Transverse colon (tissue), 4 donors: ENCODE data around the gene SLC24A3. TPM values are rescaled to one million over a fixed set of nuclear protein-coding genes. Genes with fewer than 3 reads are reported as not detected.

Experiments used
- DNase-seq: peaks from one replicate; pipeline ENCODE4 v3.0.0-alpha.2; 2019
- H3K27ac ChIP-seq, 4 donors: fragments of 200-600 bp; sonication (generic); 2 replicates each; pipeline ENCODE4 v1.5.1; 2016 to 2018; ENCODE audit warnings: inconsistent platforms in 4 of 4
- H3K27me3 ChIP-seq: fragments of 200-600 bp; sonication (generic); 2 replicates; pipeline ENCODE4 v1.5.1; 2017; ENCODE audit warnings: inconsistent platforms
- H3K36me3 ChIP-seq, 4 donors: fragments of 200-600 bp; sonication (generic); 2 replicates each; pipeline ENCODE4 v1.5.1; 2017 to 2019; ENCODE audit warnings: inconsistent platforms in 4 of 4
- H3K4me1 ChIP-seq, 4 donors: fragments of 200-600 bp; sonication (generic); 2 replicates each; pipeline ENCODE4 v1.5.1; 2017 to 2020; ENCODE audit warnings: inconsistent platforms in 4 of 4
- H3K4me3 ChIP-seq, 4 donors: fragments of 200-600 bp; sonication (generic); 1 replicate in 1 of 4; 2 replicates in 3 of 4; pipeline versions ENCODE4 v1.5.1 to v1.6.1; 2017 to 2019; ENCODE audit warnings: inconsistent platforms in 4 of 4
- H3K9me3 ChIP-seq, 2 donors: fragments of 200-600 bp; sonication (generic); 2 replicates each; pipeline ENCODE4 v1.5.1; 2017 to 2019; ENCODE audit warnings: inconsistent platforms in 2 of 2
- CTCF ChIP-seq, 5 experiments: fragments of 200-600 bp in 3 of 5; fragments of 450-650 bp in 2 of 5; sonication (generic) in 3 of 5; IDR thresholded peaks; 1 replicate in 2 of 5; 2 replicates in 3 of 5; pipeline ENCODE4 v1.5.1; 2016 to 2017; ENCODE audit warnings: antibody characterized with exemption in 5 of 5, inconsistent platforms in 3 of 5, mild to moderate bottlenecking in 2 of 5, moderate library complexity in 1 of 5
- EP300 ChIP-seq: sonication (generic); formaldehyde crosslinking; IDR thresholded peaks from one replicate; pipeline ENCODE4 v1.6.1; 2017; ENCODE audit warnings: antibody characterized with exemption, low read depth
- POLR2A ChIP-seq: fragments of 450-650 bp; IDR thresholded peaks from one replicate; pipeline ENCODE4 v1.6.1; 2016; ENCODE audit warnings: antibody characterized with exemption, mild to moderate bottlenecking, moderate library complexity
- POLR2AphosphoS5 ChIP-seq, 3 donors: sonication (generic); formaldehyde crosslinking; IDR thresholded peaks; one replicate each; pipeline ENCODE4 v1.6.1; 2016; ENCODE audit warnings: antibody characterized with exemption in 3 of 3
- WGBS, 2 donors: methylation state at CpG; one replicate each; pipeline ENCODE4 v1.1.5; 2018; ENCODE audit warnings: low coverage in 1 of 2; 5-methylcytosine and 5-hydroxymethylcytosine counted together
- in situ Hi-C, 4 donors: fragments of 200-750 bp; cut with MboI; loops; one replicate each; pipeline versions ENCODE4 v1.15.0 to v1.15.1; 2017; ENCODE audit warnings: low sequenced_read_pairs in 3 of 4, low pct_ligation_motif_present in 1 of 4, low pct_unique_long_range_greater_than_20kb in 1 of 4
- intact Hi-C: fragments of 100-400 bp; cut with DNase I; formaldehyde crosslinking; loops from one replicate; pipeline ENCODE4 v1.15.1; 2023; ENCODE audit warnings: low total_unique reads
- total RNA-seq, 4 donors: library from RNA; depleted of rRNA; stranded (reverse); fragments of >200 nt; gene quantifications; one replicate each; pipeline ENCODE4 v1.1.0, GENCODE V29; 2016

SLC24A3 gene
- total RNA-seq, 4 donors from 2014 or later = 4.4 to 6.7 (median 4.6) TPM

GRCh38 chr20:19577692-19578091 is 365.2 kb downstream of the SLC24A3 start:
- Histone ChIP-seq H3K27me3 (no peaks in the 10 kb centered on the region), H3K27ac (no peak overlapping the region), H3K4me3 (no peak overlapping the region), H3K36me3 (no peaks in the 10 kb centered on the region), H3K9me3 (no peaks in the 10 kb centered on the region), H3K4me1 (no peaks in the 10 kb centered on the region)
- DNase-seq = no peak
- in situ Hi-C loops = loop anchor here in 2 of 4 donors (25.0 kb wide), 2 partner anchors 365 to 940 kb away; partner anchors contain the start of gene SLC24A3 (in 1 of the 2)
- TF ChIP-seq POLR2A (no peak), POLR2AphosphoS5 (IDR thresholded peaks at IDR 0.05) (no peak), EP300 (no peak), CTCF (IDR thresholded peaks at IDR 0.05) (no peak)
- intact Hi-C loops = no loop called here
- 84 to 95% methylated on average over 2 to 3 of the region's 3 CpGs for WGBS, 2 donors

DNA sequence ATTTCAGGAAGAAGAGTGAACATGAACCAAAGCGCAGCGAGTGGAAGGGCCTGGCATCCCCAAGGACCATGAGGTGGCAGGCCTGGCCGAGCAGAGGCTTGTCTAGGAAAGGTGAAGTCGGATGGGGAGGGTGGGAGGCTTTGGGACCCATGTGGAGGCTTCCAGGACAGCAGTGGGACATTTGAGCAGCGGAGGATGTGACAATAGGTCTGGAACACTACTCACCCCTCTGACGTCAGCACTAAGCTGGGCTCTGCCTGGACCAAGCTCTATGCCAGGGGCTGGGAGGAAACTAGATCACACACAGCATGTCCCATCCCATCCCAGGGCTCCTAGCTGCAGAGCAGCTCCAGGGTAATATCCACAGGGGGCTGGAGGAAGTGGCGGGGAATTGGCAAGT is 370.3 kb downstream of the SLC24A3 start:
- 76 to 79% methylated on average over 3 to 7 of the region's 7 CpGs for WGBS, 2 donors
- in situ Hi-C loops = loop anchor here (5.0 to 25.0 kb wide), 4 partner anchors 370 to 945 kb away; partner anchors contain the start of gene SLC24A3 (in 1 of the 4)
- intact Hi-C loops = loop anchor here (5.0 kb wide), 1 partner anchor 370 kb away; the partner anchor contains the start of gene SLC24A3
- H3K4me3 ChIP-seq = no peak overlapping the region
- H3K4me1 ChIP-seq = no peaks in the 10 kb centered on the region
- H3K36me3 ChIP-seq = no peaks in the 10 kb centered on the region
- no peaks in the 10 kb centered on the region for H3K9me3 ChIP-seq
- DNase-seq = no peak
- no peak overlapping the region for H3K27ac ChIP-seq
- TF ChIP-seq POLR2AphosphoS5 (IDR thresholded peaks at IDR 0.05) (no peak), CTCF (IDR thresholded peaks at IDR 0.05) (no peak)
- H3K27me3 ChIP-seq = no peaks in the 10 kb centered on the region

GRCh38 chr20:19583532-19584175 is 371.2 kb downstream of the SLC24A3 start:
- in situ Hi-C loops = loop anchor here (5.0 to 25.0 kb wide), 4 partner anchors 371 to 946 kb away; partner anchors contain the start of gene SLC24A3 (in 1 of the 4)
- Histone ChIP-seq H3K4me1 (no peaks in the 10 kb centered on the region), H3K27ac (no peak overlapping the region), H3K36me3 (no peaks in the 10 kb centered on the region), H3K4me3 (no peak overlapping the region), H3K27me3 (no peaks in the 10 kb centered on the region), H3K9me3 (no peaks in the 10 kb centered on the region)
- no peak for TF ChIP-seq POLR2A
- peak; percentile 68 to 84 (median 78) for TF ChIP-seq CTCF (IDR thresholded peaks at IDR 0.05)
- intact Hi-C loops = loop anchor here (5.0 kb wide), 1 partner anchor 371 kb away; the partner anchor contains the start of gene SLC24A3
- WGBS, 2 donors = 68% methylated on average over 12 of the region's 12 CpGs; no CpG with 5 or more reads in 1 of the 2 donors
- DNase-seq = peak; percentile 70

DNA sequence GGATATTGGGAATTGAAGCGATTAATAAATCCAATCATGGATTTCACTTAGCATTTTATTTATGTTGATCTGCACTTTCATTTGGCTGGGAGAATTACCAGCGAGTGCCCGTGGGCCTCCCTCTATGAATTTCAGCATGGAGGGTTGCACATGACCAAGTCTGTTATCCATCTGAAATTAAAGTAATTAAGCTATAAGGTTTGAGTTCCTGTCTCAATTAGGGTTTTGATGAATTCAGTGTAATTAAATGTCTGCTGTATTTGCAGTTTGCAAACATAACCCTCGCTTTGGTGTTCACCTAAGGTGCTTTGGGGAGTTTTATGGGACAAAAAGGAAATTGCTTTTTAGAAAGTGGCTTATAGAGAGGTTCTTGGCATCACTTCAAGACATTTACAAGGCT is 375.8 kb downstream of the SLC24A3 start:
- H3K36me3 ChIP-seq = no peaks in the 10 kb centered on the region
- WGBS, 2 donors = 77 to 82% methylated on average over 3 to 4 of the region's 4 CpGs
- TF ChIP-seq EP300 (no peak), POLR2AphosphoS5 (IDR thresholded peaks at IDR 0.05) (no peak), POLR2A (no peak), CTCF (IDR thresholded peaks at IDR 0.05) (no peak)
- no peak overlapping the region for H3K27ac ChIP-seq
- H3K27me3 ChIP-seq = no peaks in the 10 kb centered on the region
- H3K4me1 ChIP-seq = no peaks in the 10 kb centered on the region
- DNase-seq = no peak
- no peak overlapping the region for H3K4me3 ChIP-seq
- intact Hi-C loops (no loop called here), in situ Hi-C loops (loop anchor here in 3 of 4 donors (10.0 to 25.0 kb wide), 3 partner anchors 376 to 951 kb away; partner anchors contain the start of gene SLC24A3 (in 1 of the 3))
- H3K9me3 ChIP-seq = no peaks in the 10 kb centered on the region
